Activated B cell treated with CpG ODN at 0.5 μM for 24 hours (primary cell): ENCODE results near the gene PORCN. TPM values are rescaled to one million over a fixed set of nuclear protein-coding genes. Genes with fewer than 3 reads are reported as not detected.

Source experiments
- ATAC-seq: fragments of 200-7000 bp; cut with Tn5 transposase; one replicate; pipeline ENCODE4 v1.10.0; 2021; ENCODE audit warnings: low read depth, mild to moderate bottlenecking, moderate library complexity
- CTCF ChIA-PET: fragments of 350-600 bp; sonication (Branson Sonifier 250); formaldehyde crosslinking; loops from one replicate; lab custom pipeline; 2021; ENCODE audit warnings: antibody characterized with exemption; lab: Charles Lee
- POLR2A ChIA-PET: fragments of 350-600 bp; sonication (Branson Sonifier 250); formaldehyde crosslinking; loops from one replicate; lab custom pipeline; 2021; ENCODE audit warnings: antibody characterized with exemption; lab: Charles Lee
- DNase-seq: peaks from one replicate; pipeline ENCODE4 v3.0.0; 2022
- H3K27ac Mint-ChIP-seq: one replicate; pipeline ENCODE4 v1.8.0; 2020; ENCODE audit warnings: mixed read lengths
- H3K27me3 Mint-ChIP-seq: one replicate; pipeline ENCODE4 v1.8.0; 2021; ENCODE audit warnings: mixed read lengths
- H3K36me3 Mint-ChIP-seq: one replicate; pipeline ENCODE4 v1.8.0; 2021; ENCODE audit warnings: low read depth, mixed read lengths
- H3K4me1 Mint-ChIP-seq: one replicate; pipeline ENCODE4 v1.8.0; 2021; ENCODE audit warnings: mixed read lengths
- H3K4me3 Mint-ChIP-seq: one replicate; pipeline ENCODE4 v1.8.0; 2020; ENCODE audit warnings: mild to moderate bottlenecking, mixed read lengths
- H3K9me3 Mint-ChIP-seq: one replicate; pipeline ENCODE4 v1.8.0; 2020; ENCODE audit warnings: mixed read lengths
- intact Hi-C: fragments of 100-400 bp; cut with micrococcal nuclease; formaldehyde crosslinking; loops from one replicate; pipeline ENCODE4 v1.15.1; 2024
- total RNA-seq: library from RNA; stranded (reverse); gene quantifications from 2 replicates; pipeline ENCODE4 v1.2.3, GENCODE V29; 2022
- TF ChIP-seq, protein P1 (sequence below): fragments of 200-600 bp; IDR thresholded peaks from one replicate; pipeline ENCODE4 v1.8.0; 2022; ENCODE audit warnings: antibody characterized with exemption, mild to moderate bottlenecking

PORCN gene
- total RNA-seq, 1 donor from 2014 or later: 9.8 TPM

DNA sequence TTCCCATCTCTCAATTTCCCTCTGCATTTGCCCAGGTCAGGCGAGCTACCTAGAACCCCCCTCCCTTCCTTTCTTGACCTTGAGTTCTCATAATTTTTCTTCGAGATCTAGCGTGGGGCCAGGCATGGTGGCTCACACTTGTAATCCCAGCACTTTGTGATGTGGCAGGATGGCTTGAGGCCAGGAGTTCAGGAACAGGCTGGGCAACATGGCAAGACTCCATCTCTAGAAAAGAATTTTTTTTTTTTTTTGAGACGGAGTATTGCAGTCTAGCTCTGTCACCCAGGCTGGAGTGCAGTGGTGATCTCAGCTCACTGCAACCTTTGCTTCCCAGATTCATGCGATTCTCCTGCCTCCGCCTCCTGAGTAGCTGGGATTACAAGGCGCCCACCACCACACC, 4.5 kb upstream of the PORCN start:
- H3K9me3 Mint-ChIP-seq: no peaks in the 10 kb centered on the region
- intact Hi-C loops: no loop called here
- POLR2A ChIA-PET: no interaction called here
- no peak for ATAC-seq
- H3K4me1 Mint-ChIP-seq: peaks cover 4% of the 10 kb centered on the region
- H3K27ac Mint-ChIP-seq: no peak overlapping the region
- CTCF ChIA-PET: interaction anchor here (0.7 kb wide), 1 partner anchor 519 kb away, joined by 4 read pairs; no protein-coding TSS in a partner anchor
- no peaks in the 10 kb centered on the region for H3K27me3 Mint-ChIP-seq
- TF ChIP-seq, protein P1, sequence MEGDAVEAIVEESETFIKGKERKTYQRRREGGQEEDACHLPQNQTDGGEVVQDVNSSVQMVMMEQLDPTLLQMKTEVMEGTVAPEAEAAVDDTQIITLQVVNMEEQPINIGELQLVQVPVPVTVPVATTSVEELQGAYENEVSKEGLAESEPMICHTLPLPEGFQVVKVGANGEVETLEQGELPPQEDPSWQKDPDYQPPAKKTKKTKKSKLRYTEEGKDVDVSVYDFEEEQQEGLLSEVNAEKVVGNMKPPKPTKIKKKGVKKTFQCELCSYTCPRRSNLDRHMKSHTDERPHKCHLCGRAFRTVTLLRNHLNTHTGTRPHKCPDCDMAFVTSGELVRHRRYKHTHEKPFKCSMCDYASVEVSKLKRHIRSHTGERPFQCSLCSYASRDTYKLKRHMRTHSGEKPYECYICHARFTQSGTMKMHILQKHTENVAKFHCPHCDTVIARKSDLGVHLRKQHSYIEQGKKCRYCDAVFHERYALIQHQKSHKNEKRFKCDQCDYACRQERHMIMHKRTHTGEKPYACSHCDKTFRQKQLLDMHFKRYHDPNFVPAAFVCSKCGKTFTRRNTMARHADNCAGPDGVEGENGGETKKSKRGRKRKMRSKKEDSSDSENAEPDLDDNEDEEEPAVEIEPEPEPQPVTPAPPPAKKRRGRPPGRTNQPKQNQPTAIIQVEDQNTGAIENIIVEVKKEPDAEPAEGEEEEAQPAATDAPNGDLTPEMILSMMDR: no peak
- H3K36me3 Mint-ChIP-seq: peaks cover 2% of the 10 kb centered on the region
- DNase-seq: no peak
- H3K4me3 Mint-ChIP-seq: no peak overlapping the region

DNA sequence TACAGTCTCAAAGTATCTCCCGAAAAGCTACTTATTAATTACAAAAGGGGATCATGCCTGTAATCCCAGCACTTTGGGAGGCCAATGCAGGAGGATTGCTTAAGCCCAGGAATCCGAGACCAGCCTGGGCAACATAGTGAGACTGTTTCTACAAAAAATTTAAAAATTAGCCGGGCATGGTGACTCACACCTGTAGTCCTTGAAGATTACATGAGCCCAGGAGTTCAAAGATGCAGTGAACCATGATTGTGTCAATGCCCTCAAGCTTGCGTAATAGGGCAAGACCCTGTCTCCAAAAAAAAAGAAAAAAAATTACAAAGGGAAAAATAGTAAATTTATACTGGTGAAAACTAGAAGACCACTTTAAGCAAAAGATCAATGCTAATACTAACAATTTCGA, 3.3 kb upstream of the PORCN start:
- Mint-ChIP-seq H3K27me3 (no peaks in the 10 kb centered on the region), H3K36me3 (peaks cover 2% of the 10 kb centered on the region), H3K4me3 (no peak overlapping the region), H3K9me3 (no peaks in the 10 kb centered on the region), H3K4me1 (peaks cover 11% of the 10 kb centered on the region), H3K27ac (no peak overlapping the region)
- ChIA-PET CTCF (no interaction called here), POLR2A (no interaction called here)
- intact Hi-C loops: loop anchor here (5.0 kb wide), 1 partner anchor 38 kb away; no protein-coding TSS in a partner anchor
- TF ChIP-seq, protein P1: no peak
- ATAC-seq: no peak
- DNase-seq: no peak

DNA sequence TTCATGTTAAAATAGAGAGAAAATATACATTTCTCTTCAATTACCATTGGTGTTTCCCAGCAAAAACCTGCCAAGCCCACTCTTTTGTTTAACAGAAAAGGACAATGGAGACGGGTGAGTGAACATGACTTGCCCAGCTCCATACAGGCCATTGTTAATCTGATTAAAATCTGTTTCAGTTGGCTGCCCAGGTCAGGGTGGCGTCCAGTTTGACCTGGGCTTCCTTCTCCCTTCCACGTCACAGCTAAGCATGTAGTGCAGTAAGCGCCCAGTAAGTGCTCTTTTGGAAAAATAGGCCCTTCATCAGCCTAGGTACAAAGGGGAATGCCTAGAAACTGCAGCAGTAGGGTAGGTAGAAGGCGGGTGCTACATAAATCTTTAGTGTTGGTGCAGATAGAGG, 1.5 kb upstream of the PORCN start:
- ATAC-seq (no peak), DNase-seq (no peak)
- intact Hi-C loops: loop anchor here (5.0 kb wide), 1 partner anchor 40 kb away; no protein-coding TSS in a partner anchor
- TF ChIP-seq, protein P1: no peak
- ChIA-PET CTCF (interaction anchor here (1.5 kb wide), 1 partner anchor 33 kb away, joined by 4 read pairs; no protein-coding TSS in a partner anchor), POLR2A (interaction anchor here (1.0 to 2.5 kb wide), 4 partner anchors 14 to 67 kb away, joined by 4 to 17 read pairs (median 7); partner anchors contain the start of genes EBP and RBM3)
- Mint-ChIP-seq H3K4me1 (peaks cover 11% of the 10 kb centered on the region), H3K27me3 (no peaks in the 10 kb centered on the region), H3K4me3 (no peak overlapping the region), H3K9me3 (no peaks in the 10 kb centered on the region), H3K36me3 (peaks cover 5% of the 10 kb centered on the region), H3K27ac (no peak overlapping the region)

DNA sequence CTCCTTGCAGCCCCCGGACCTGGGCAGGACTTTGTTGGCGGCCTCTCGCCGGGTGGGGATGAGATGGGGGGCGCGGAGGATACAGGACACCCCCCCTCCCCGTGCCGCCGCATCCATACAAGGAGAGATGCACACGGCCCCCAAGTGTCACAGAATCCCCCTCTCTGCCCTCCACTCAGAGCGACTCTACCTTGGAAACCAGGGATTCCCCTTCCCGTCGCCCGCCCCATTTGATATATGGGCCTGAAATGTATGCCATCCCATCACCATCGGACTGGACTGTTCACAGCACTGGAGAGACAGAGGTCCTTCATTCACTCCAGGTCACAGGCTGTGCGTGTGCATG, 426 bp downstream of the PORCN start:
- ATAC-seq (no peak), DNase-seq (no peak)
- TF ChIP-seq, protein P1: no peak
- CTCF ChIA-PET: no interaction called here
- POLR2A ChIA-PET: interaction anchor here (1.4 to 2.5 kb wide), 4 partner anchors 30 to 175 kb away, joined by 3 to 22 read pairs (median 12); partner anchors contain the start of genes RBM3, TBC1D25 and WAS
- H3K9me3 Mint-ChIP-seq: no peaks in the 10 kb centered on the region
- peak overlapping the region; percentile 91 for H3K4me3 Mint-ChIP-seq
- H3K4me1 Mint-ChIP-seq: peaks cover 11% of the 10 kb centered on the region
- peak overlapping the region; percentile 76 for H3K27ac Mint-ChIP-seq
- peaks cover 5% of the 10 kb centered on the region for H3K36me3 Mint-ChIP-seq
- no peaks in the 10 kb centered on the region for H3K27me3 Mint-ChIP-seq
- intact Hi-C loops: loop anchor here (2.0 to 5.0 kb wide), 2 partner anchors 42 to 66 kb away; partner anchors contain the start of gene RBM3

DNA sequence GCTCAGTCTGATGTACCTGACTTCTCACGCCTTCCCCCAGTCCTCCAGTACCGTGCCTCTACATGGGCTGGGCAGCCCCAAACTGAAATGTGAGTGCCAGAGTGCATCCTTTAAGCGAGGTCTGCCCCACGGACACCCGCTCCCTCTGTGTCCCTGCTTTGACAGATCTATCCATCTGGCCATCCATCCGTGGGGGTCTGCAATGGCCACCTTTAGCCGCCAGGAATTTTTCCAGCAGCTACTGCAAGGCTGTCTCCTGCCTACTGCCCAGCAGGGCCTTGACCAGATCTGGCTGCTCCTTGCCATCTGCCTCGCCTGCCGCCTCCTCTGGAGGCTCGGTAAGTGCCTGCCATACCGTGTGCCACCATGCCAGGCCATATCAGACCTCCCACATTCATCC, 827 bp downstream of the PORCN start:
- no peaks in the 10 kb centered on the region for H3K27me3 Mint-ChIP-seq
- intact Hi-C loops: loop anchor here (2.0 to 5.0 kb wide), 2 partner anchors 42 to 65 kb away; partner anchors contain the start of gene RBM3
- peaks cover 7% of the 10 kb centered on the region for H3K36me3 Mint-ChIP-seq
- DNase-seq: no peak
- ChIA-PET CTCF (no interaction called here), POLR2A (interaction anchor here (2.4 to 2.5 kb wide), 2 partner anchors 35 to 65 kb away, joined by 6 to 17 read pairs; partner anchors contain the start of gene RBM3)
- peak overlapping the region; percentile 91 for H3K4me3 Mint-ChIP-seq
- ATAC-seq: no peak
- peaks cover 11% of the 10 kb centered on the region for H3K4me1 Mint-ChIP-seq
- no peaks in the 10 kb centered on the region for H3K9me3 Mint-ChIP-seq
- TF ChIP-seq, protein P1: no peak
- peak overlapping the region; percentile 76 for H3K27ac Mint-ChIP-seq
